HG02981 (cell line): ENCODE results near the gene FAM78B.

Experiments
- ATAC-seq: cut with Tn5 transposase; IDR thresholded peaks from one replicate; pipeline ENCODE4 v1.9.1; 2021; ENCODE audit warnings: mild to moderate bottlenecking, moderate library complexity; ENCODE audit not compliant: unreplicated experiment

Gene FAM78B

GRCh38 chr1:166120281-166120680 is 46.5 kb downstream of the FAM78B start:
- no peak for ATAC-seq

GRCh38 chr1:166119471-166119965 is 47.3 kb downstream of the FAM78B start:
- ATAC-seq: no peak

- ATAC-seq: no peak
Observed at GRCh38 chr1:166117776-166118175, 49.0 kb downstream of the FAM78B start.

GRCh38 chr1:166116026-166116425 is 50.8 kb downstream of the FAM78B start:
- ATAC-seq: no peak

GRCh38 chr1:166114419-166114818 is 52.4 kb downstream of the FAM78B start:
- ATAC-seq: no peak

GRCh38 chr1:166113630-166114029 is 53.2 kb downstream of the FAM78B start:
- no peak for ATAC-seq

GRCh38 chr1:166113031-166113430 is 53.8 kb downstream of the FAM78B start:
- no peak for ATAC-seq

- no peak for ATAC-seq
Observed at GRCh38 chr1:166112425-166112824, 54.4 kb downstream of the FAM78B start.

- ATAC-seq: no peak
Observed at GRCh38 chr1:166111430-166111829, 55.4 kb downstream of the FAM78B start.

- no peak for ATAC-seq
Observed at GRCh38 chr1:166090244-166090643, 76.6 kb downstream of the FAM78B start.

- peak; percentile 53 for ATAC-seq
Observed at GRCh38 chr1:166089804-166090203, 77.0 kb downstream of the FAM78B start.

- no peak for ATAC-seq
Observed at GRCh38 chr1:166088572-166088955, 78.2 kb downstream of the FAM78B start.

- ATAC-seq: no peak
Observed at GRCh38 chr1:166087734-166088571, 78.8 kb downstream of the FAM78B start.

- no peak for ATAC-seq
Observed at GRCh38 chr1:166086113-166086883, 80.5 kb downstream of the FAM78B start.

GRCh38 chr1:166084613-166085012 is 82.2 kb downstream of the FAM78B start:
- no peak for ATAC-seq

- peak; percentile 82 for ATAC-seq
Observed at GRCh38 chr1:166083887-166084286, 82.9 kb downstream of the FAM78B start.

GRCh38 chr1:166082601-166083000 is 84.2 kb downstream of the FAM78B start:
- no peak for ATAC-seq

GRCh38 chr1:166080967-166081870 is 85.6 kb downstream of the FAM78B start:
- no peak for ATAC-seq

GRCh38 chr1:166080277-166080966 is 86.4 kb downstream of the FAM78B start:
- no peak for ATAC-seq

GRCh38 chr1:166079276-166079675 is 87.5 kb downstream of the FAM78B start:
- ATAC-seq: no peak
